HG02943 (cell line): ENCODE data around the gene CDH2.

Experiments used
- ATAC-seq: cut with Tn5 transposase; IDR thresholded peaks from one replicate; pipeline ENCODE4 v1.9.1; 2021; ENCODE audit warnings: mild to moderate bottlenecking, low read depth, moderate library complexity; ENCODE audit not compliant: unreplicated experiment

The CDH2 gene

DNA sequence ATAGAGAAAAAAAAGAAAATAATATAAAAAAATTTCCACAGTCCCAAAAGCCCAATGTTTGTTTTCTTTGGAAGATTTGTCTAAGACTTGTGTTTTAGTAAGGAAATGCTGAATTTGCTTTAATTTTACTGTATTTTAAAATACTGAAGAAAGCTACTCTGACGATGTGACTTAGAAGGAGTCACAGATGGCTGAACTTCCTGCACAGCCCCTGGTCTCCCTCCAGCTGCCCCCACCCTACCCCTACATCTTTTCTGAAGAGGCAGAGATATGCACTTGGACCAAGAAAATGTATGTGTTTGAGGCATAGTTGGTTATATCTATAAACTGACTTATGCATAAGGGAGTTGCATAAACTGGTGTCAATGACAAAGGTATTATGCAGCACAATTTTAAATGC lies 172.3 kb downstream of the CDH2 start:
- ATAC-seq: no peak

- no peak for ATAC-seq
These were observed 173.5 kb downstream of the CDH2 start for GRCh38 chr18:28003451-28003850.

GRCh38 chr18:28002841-28003240 lies 174.1 kb downstream of the CDH2 start:
- no peak for ATAC-seq

GRCh38 chr18:27996801-27997272 lies 180.1 kb downstream of the CDH2 start:
- no peak for ATAC-seq

- no peak for ATAC-seq
These were observed 181.0 kb downstream of the CDH2 start for GRCh38 chr18:27995770-27996502.

GRCh38 chr18:27994571-27994970 lies 182.4 kb downstream of the CDH2 start:
- ATAC-seq: no peak

DNA sequence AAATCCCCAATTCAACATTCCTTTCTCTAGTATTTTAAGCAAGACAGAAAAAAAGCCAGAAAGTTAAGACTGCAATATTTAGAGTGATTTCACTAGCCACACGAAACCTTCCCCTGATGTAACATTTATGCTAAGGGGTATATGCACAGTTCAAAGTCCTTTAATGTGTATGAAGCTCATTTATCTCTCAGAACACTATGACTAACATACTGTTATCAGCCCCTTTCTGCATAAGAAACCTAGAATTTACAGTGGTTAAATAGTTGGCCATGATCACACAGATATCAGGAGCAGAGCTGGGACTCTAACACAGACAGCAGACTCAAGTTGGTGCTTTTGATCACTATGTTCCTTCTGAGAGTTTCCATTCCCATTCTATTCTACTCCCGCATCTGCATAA lies 185.5 kb downstream of the CDH2 start:
- no peak for ATAC-seq

DNA sequence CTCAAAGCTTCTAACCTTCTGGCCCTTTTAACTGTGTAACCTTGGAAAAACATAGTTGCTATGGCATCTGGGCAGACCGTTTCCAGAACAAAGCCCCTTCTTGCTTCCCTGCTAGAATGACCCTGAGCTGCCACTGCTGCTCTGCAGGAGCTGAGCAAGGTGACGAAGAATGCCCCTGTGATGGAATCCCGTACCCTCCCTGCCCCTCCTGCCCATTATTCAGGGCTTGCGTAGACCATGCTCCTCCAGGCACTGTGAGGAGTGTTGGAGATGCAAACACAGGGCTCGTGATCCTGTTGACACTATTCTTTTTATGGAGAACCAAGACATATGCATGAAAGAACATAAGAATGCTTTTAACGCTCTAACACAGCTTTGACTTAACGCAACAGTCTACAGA lies 191.1 kb downstream of the CDH2 start:
- no peak for ATAC-seq

DNA sequence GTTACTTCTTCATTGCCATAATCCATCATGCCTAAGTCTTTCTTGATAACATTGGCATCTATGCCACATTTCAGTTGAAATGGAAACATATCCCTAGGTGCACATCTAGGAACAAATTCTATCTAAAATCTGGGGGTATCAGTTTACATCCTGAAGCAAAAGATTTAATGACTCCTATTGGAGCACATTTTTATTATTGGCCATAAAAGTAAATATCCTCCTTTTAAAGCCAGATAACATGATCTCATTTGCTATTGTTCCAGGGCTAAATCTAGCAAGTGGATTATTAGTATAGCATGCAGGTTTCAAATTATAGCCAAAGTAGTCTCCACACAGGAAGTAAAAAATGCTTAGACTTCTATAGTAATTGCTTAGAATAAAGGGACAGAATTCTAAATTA lies 193.2 kb downstream of the CDH2 start:
- ATAC-seq: no peak

DNA sequence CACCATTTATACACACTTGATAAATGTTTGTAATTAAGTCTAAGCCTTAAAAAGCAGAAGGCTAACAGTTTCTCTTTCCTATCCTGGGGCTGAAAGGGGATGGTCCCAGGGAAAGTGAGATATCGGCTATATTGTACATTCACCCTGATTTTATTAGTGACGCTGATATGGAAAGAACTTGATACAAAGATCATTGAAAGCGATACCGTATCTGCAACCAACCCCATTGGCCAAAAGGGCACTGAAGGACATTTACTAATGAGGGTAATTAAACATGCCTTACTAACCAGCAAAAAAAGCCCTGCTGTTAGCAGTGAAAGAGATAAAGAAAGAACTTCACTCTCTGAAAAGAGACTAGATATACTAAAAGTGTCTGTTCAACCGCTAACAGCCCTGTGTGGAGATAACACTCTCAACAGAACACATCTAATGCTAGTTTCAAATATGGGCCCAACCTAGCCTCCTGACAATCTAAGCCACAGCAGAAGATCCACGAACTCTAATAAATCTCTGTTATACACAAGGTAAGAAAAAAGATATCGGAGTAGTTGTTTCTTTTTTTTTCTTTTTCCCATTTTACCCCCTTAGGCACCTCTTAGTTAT lies 200.0 kb downstream of the CDH2 start:
- no peak for ATAC-seq

DNA sequence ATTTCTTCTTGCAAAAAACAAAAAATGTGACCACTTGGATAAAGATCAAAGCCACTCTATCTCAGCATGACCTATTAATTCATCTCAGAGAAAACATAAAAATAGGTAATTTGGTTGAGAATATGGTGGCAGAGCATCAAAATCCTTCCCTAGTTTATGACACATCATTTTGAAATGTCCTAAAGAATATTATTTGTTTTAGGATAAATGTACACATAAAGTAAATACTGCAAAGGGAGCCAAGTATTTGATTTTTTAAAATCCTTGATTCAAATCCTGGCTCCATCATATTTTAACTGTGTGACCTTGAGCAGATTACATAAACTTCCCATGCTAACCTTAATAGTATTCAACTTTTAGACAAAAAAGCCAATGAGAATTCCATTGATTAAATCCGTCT lies 206.6 kb downstream of the CDH2 start:
- no peak for ATAC-seq

DNA sequence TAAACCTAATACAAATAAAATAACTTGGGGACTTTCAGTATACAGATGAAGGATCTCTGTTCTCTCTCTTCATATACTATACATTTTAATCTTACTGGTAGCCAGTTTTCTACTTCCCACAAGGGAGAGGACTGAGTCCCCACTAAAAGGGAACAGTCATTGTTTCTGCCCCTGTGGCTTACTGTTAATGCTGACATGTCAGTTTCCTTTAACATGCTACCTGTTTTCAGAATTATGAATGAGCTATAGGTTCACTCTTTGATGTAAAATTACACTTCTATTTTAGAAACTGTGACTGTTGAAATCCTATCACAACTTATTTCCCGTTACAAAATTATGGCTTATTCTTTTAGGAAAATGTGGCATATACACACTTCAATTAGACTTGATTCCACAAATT lies 207.7 kb downstream of the CDH2 start:
- ATAC-seq: no peak

GRCh38 chr18:27967913-27968824 lies 208.8 kb downstream of the CDH2 start:
- ATAC-seq: no peak

DNA sequence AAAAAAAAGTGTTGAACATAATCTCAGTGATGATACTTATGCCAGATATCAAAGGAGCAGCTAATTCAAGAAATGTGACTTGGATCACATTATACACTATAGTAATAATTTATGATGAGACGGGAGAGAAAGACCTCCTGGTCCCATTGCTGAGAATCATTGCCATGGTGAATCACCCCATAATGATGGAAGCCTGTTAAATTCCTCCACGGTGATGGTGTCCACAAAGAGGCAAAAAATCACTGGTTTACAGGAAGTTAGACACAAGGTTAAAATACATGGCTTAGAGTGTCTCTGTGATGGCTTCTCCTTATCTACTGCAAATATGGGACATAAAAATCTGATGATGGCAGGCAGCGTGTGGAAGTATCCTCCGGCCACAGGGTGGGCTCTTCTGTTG lies 210.0 kb downstream of the CDH2 start:
- no peak for ATAC-seq

GRCh38 chr18:27964811-27965210 lies 212.1 kb downstream of the CDH2 start:
- ATAC-seq: no peak

DNA sequence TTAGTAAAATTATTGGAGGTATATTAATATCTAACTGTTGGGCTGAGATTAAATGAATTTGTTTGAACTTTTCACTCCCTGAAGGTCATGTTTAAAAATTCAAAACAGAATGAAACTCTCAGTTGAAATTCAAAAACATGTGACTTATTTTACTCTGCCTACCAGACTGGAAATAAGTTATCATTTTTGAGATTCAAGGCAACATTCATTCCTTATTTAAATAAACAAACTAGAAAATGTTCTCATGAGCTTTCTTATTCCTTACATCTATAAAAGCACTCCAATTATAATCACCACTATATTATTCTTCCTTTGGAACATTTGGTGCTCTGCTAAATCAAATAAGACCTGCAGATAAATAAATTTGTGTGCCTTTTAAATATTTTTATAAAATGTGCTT lies 217.8 kb downstream of the CDH2 start:
- ATAC-seq: no peak

GRCh38 chr18:27956001-27956640 lies 220.8 kb downstream of the CDH2 start:
- ATAC-seq: no peak

GRCh38 chr18:27954226-27954625 lies 222.7 kb downstream of the CDH2 start:
- ATAC-seq: no peak

- ATAC-seq: no peak
These were observed 224.2 kb downstream of the CDH2 start for GRCh38 chr18:27952741-27953140.

DNA sequence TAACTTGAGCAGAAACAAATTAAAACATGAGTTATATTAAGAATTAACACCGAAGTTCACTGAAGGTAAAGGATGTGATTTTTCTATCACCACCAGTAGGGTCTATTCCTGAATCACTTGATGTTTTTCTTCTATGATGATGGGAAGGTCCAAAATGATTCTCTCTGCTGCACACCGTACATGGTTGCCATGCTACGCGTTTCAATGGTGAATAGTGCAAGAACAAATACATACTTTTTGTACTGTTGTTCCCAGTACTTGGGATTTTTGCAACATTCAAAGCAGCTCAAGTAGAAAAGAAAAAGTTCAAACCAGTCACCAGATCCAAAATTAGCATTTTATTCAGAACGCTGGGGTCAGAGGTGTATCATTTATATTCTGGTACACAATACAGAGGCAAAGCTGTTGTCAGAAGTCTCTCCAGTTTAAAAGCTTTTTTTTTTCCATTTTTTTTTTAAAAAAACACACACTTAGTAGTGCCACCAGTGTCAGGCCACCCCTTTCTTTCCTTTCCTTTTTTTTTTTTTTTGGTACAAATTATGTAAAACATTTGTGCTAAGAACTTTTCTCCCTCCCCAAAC lies 226.2 kb downstream of the CDH2 start:
- ATAC-seq: no peak
